ENCODE results near the gene CNDP2.

DNA sequence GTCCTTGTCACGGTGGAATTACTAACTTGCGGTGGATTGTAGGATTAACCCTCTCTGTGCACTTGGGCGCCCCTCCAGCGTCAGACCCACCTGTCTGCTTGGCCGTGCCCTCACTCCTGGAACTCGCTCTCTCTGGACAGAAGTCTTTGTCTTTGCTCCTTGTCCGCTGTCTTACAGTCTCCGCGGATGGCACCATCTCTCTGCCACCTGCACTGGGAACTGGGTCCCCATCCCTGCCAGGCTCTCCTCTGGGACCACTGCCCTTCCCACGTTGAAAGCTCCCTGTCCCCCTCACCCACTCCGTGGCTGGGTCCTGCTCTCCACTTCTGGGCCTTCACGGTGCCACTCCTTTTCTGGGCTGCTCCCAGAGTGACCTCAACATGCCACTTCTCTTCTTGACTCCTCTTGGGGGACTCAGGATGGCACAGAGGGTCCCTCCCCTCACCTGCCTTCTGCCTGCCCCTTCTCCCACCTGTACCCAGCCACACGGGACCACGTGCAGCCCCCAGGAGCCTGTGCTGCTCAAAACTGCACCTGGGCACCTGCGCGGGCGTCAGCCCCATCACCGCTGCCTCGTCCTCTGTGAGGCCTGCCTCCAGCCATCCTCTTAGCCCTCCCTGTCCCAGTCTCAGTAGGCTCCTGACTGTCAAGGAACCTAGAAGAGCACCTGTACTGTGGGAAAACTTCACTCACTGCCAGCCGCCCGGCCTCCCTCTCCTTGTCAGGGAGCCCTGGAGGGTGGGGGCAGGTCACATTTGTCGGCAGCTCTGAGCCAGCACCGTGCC lies 11.1 kb downstream of the CNDP2 start:
- TF ChIP-seq, protein P1, sequence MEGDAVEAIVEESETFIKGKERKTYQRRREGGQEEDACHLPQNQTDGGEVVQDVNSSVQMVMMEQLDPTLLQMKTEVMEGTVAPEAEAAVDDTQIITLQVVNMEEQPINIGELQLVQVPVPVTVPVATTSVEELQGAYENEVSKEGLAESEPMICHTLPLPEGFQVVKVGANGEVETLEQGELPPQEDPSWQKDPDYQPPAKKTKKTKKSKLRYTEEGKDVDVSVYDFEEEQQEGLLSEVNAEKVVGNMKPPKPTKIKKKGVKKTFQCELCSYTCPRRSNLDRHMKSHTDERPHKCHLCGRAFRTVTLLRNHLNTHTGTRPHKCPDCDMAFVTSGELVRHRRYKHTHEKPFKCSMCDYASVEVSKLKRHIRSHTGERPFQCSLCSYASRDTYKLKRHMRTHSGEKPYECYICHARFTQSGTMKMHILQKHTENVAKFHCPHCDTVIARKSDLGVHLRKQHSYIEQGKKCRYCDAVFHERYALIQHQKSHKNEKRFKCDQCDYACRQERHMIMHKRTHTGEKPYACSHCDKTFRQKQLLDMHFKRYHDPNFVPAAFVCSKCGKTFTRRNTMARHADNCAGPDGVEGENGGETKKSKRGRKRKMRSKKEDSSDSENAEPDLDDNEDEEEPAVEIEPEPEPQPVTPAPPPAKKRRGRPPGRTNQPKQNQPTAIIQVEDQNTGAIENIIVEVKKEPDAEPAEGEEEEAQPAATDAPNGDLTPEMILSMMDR (IDR thresholded peaks at IDR 0.05) = no peak
- no peak for TF ChIP-seq POLR2A (IDR thresholded peaks at IDR 0.05)
- no peak for TF ChIP-seq EP300 (IDR thresholded peaks at IDR 0.05)
- TF ChIP-seq POLR2AphosphoS5 (IDR thresholded peaks at IDR 0.05) = no peak
